GM18867 (cell line): ENCODE results near the gene HSDL2.
"Not testable (repeated sequence)": the region's sequence is repeated elsewhere in the genome, so short reads cannot be mapped to it uniquely, and the experiment has no call there.

Experiments used
- ATAC-seq: cut with Tn5 transposase; IDR thresholded peaks from one replicate; pipeline ENCODE4 v1.9.1; 2021; ENCODE audit warnings: mild to moderate bottlenecking, moderate library complexity; ENCODE audit not compliant: unreplicated experiment

HSDL2 gene

GRCh38 chr9:112494153-112494552, 114.2 kb downstream of the HSDL2 start:
- no peak for ATAC-seq

GRCh38 chr9:112495614-112496013, 115.7 kb downstream of the HSDL2 start:
- no peak for ATAC-seq

- no peak for ATAC-seq
Observed at GRCh38 chr9:112496074-112496722, 116.3 kb downstream of the HSDL2 start.

GRCh38 chr9:112500842-112501241, 120.9 kb downstream of the HSDL2 start:
- no peak for ATAC-seq

GRCh38 chr9:112501287-112501686, 121.4 kb downstream of the HSDL2 start:
- no peak for ATAC-seq

- ATAC-seq, result no peak
Observed at GRCh38 chr9:112502175-112502946, 122.5 kb downstream of the HSDL2 start.

GRCh38 chr9:112503170-112503569, 123.3 kb downstream of the HSDL2 start:
- no peak for ATAC-seq

- no peak for ATAC-seq
Observed at GRCh38 chr9:112505086-112505485, 125.2 kb downstream of the HSDL2 start.

- no peak for ATAC-seq
Observed at GRCh38 chr9:112505607-112506006, 125.7 kb downstream of the HSDL2 start.

GRCh38 chr9:112506571-112506970, 126.7 kb downstream of the HSDL2 start:
- no peak for ATAC-seq

GRCh38 chr9:112507001-112507680, 127.2 kb downstream of the HSDL2 start:
- ATAC-seq, result no peak

GRCh38 chr9:112508377-112508776, 128.5 kb downstream of the HSDL2 start:
- no peak for ATAC-seq

- not testable (repeated sequence) for ATAC-seq
Observed at GRCh38 chr9:112512377-112512776, 132.5 kb downstream of the HSDL2 start.

- no peak for ATAC-seq
Observed at GRCh38 chr9:112516769-112517168, 136.9 kb downstream of the HSDL2 start.

GRCh38 chr9:112520069-112520468, 140.2 kb downstream of the HSDL2 start:
- no peak for ATAC-seq

- ATAC-seq, result no peak
Observed at GRCh38 chr9:112520656-112521055, 140.7 kb downstream of the HSDL2 start.
